ENCODE measurements around the gene RASD2. TPM values are rescaled to one million over a fixed set of nuclear protein-coding genes. Genes with fewer than 3 reads are reported as not detected.

Gene RASD2
- total RNA-seq, 2 experiments from 2014 or later, result 0.09 TPM; not detected in 1

DNA sequence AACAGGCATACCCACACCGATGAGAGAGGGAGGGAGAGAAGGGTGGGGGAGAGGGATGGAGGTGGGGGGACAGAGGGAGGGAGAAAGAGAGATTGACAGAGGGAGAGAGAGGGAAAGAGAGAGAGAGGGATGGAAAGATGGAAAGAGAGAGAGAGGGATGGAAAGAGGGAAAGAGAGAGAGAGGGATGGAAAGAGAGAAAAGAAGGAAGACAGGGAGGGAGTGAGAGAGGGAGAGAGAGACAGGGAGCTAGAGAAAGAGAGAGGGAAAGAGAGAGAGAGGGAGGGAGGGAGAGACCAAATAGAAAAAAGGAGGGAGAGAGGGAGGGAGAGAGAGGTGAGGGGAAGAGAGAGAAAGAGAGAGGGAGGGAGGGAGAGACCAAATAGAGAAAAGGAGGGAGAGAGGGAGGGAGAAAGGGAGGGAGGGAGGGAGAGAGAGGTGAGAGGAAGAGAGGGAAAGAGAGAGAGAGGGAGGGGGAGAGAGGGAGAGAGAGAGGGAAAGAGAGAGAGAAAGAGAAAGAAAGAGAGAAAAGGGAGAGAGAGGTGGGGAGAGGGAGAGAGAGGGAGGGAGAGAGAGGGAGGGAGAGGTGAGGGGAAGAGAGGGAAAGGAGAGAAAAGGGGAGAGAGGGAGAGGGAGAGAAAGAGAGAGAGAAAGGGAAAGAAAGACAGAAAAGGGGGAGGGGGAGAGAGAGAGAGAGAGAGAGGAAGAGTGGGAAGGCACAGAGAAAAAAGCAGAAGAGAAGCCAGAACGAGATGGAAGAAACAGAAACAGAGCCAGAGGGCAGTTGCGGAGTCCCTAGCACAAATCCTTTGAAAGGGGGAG, 52.6 kb downstream of the RASD2 start:
- ATAC-seq (no peak), DNase-seq (no peak)
- Mint-ChIP-seq H3K27me3 (peaks cover 6% of the 10 kb centered on the region), H3K4me3 (no peak overlapping the region), H3K36me3 (no peaks in the 10 kb centered on the region), H3K9me3 (ENCODE audit: low read depth) (no peaks in the 10 kb centered on the region), H3K27ac (no peak overlapping the region), H3K4me1 (no peaks in the 10 kb centered on the region)
- CTCF ChIA-PET, result no interaction called here

DNA sequence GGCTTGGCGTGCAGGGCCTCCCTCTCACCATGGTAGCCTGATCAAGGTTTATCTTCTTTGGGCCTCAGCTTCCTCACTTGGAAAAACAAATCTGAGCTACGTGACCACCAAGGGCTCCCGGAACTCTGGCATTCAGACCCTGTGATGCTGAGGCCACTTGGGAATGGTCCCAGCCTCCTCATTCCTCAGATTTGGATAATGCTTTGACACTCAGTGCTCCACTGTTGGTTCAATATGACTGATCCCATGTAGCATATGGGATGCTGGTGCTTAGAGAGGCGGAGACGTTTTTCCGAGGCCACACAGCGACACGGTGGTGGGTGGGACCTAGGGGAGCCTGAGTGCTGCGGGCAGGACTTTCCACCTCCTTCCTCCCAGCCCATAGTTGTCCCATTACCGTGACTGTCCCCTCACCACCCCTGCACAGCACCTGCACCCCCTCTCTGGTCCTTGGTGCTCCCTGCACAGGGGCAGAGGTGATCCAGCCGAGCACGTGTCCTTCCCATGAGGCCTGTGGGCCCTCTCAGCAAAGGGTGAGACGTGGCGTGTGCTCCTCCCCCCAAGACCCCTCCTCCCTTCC, 53.4 kb downstream of the RASD2 start:
- ATAC-seq (no peak), DNase-seq (no peak)
- H3K4me3 Mint-ChIP-seq, result no peak overlapping the region
- H3K4me1 Mint-ChIP-seq, result no peaks in the 10 kb centered on the region
- H3K9me3 Mint-ChIP-seq (ENCODE audit: low read depth), result no peaks in the 10 kb centered on the region
- CTCF ChIA-PET, result no interaction called here
- H3K27ac Mint-ChIP-seq, result no peak overlapping the region
- peaks cover 3% of the 10 kb centered on the region for H3K27me3 Mint-ChIP-seq
- no peaks in the 10 kb centered on the region for H3K36me3 Mint-ChIP-seq

DNA sequence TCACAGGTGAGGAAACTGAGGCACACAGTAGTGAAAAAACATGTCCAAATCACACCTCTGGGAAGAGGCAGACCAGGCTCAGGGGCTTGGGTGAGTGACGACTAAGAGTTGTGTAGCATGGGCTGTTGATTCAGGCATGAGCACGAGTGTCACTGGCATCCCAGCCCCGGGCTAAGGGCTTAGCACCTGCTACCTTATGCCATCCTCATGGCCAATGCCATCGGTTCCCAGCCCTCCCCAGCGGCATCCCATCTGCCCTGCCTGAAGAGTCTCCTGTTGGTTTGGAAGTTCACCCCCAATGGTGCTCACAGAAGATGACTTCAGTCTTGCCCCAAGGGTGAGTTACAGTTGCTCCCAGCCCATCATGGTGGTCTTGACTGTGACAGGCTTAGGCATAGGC, 54.1 kb downstream of the RASD2 start:
- Mint-ChIP-seq H3K27me3 (peaks cover 3% of the 10 kb centered on the region), H3K4me1 (no peaks in the 10 kb centered on the region), H3K9me3 (ENCODE audit: low read depth) (no peaks in the 10 kb centered on the region), H3K4me3 (no peak overlapping the region), H3K27ac (no peak overlapping the region), H3K36me3 (no peaks in the 10 kb centered on the region)
- CTCF ChIA-PET, result no interaction called here
- DNase-seq (no peak), ATAC-seq (no peak)

DNA sequence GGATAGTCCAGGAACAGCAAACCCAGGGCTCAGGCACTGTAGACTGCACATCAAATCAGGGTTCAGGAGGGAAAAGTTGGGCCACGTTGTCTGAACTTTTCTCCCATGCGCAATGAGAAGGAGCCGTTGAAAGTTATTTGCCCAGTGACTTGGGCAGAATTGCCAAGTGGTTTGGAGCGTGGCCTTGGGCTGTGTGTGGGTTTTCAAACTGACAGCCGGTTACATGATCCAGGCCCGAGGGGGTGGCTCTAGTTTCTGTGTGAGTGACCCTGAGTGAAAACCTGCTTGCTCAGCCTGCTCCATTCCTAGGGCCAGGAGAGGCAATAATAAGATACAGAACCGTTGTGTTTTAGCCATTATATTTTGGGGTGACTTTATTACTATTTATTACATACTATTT, 56.2 kb downstream of the RASD2 start:
- no peaks in the 10 kb centered on the region for H3K36me3 Mint-ChIP-seq
- no peak overlapping the region for H3K4me3 Mint-ChIP-seq
- no peak overlapping the region for H3K27ac Mint-ChIP-seq
- CTCF ChIA-PET, result interaction anchor here (0.7 kb wide), 1 partner anchor 49 kb away, joined by 3 read pairs; no protein-coding TSS in a partner anchor
- DNase-seq (no peak), ATAC-seq (no peak)
- H3K9me3 Mint-ChIP-seq (ENCODE audit: low read depth), result no peaks in the 10 kb centered on the region
- H3K4me1 Mint-ChIP-seq, result no peaks in the 10 kb centered on the region
- peaks cover 3% of the 10 kb centered on the region for H3K27me3 Mint-ChIP-seq

DNA sequence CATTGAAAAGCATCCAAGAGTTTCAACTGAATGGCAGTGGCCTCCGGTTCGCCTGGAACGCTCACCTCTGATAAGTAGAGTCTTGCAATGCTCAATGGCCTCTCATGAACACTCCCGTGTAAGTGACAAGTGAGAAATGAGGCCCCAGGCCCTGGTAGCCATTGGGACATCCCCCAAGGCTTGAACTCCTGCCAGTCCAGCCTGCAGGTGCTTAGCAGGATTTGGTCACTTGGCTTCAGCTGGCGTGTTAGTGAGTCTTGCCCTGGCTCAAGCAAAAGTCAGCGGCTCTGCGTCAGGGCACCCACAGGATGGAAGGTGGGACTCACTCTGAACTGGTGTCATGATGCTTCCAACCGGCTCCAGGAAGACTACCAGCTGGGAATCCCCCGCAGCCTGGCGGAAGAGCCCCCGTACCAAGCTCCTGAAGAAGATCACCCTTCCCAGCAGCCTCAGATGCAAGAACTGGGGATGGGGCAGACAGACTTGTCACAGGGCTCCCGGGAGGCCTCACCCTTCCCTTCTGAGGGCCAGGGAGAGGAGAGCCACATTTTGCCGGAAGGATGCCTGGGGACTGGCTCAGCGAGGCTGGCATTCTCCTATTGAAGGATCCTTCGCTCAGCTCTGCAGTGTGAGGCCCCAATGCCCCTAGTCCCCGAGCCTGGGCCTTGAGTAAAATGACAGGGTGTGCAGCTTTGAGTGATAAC, 57.2 kb downstream of the RASD2 start:
- H3K27me3 Mint-ChIP-seq, result no peaks in the 10 kb centered on the region
- no peak overlapping the region for H3K27ac Mint-ChIP-seq
- no peak for DNase-seq
- CTCF ChIA-PET, result no interaction called here
- no peaks in the 10 kb centered on the region for H3K4me1 Mint-ChIP-seq
- no peak for ATAC-seq
- H3K4me3 Mint-ChIP-seq, result no peak overlapping the region
- no peaks in the 10 kb centered on the region for H3K36me3 Mint-ChIP-seq
- no peaks in the 10 kb centered on the region for H3K9me3 Mint-ChIP-seq (ENCODE audit: low read depth)

DNA sequence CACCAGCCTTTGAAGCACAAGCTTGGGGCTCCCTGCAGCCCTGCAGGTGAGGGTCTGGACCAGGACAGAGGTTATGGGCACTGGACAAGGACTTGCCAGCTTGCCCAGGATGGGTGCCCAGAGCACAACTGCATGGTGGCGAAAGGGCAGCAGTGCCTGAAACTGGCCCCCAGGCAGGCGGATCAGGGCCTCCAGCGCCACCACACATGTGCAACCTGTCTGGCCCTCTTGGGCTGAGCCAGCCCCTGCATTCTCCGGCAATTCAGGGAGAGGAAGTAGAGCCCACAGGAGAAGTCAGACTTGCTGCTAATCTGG, 57.7 kb downstream of the RASD2 start:
- no peaks in the 10 kb centered on the region for H3K27me3 Mint-ChIP-seq
- CTCF ChIA-PET, result no interaction called here

DNA sequence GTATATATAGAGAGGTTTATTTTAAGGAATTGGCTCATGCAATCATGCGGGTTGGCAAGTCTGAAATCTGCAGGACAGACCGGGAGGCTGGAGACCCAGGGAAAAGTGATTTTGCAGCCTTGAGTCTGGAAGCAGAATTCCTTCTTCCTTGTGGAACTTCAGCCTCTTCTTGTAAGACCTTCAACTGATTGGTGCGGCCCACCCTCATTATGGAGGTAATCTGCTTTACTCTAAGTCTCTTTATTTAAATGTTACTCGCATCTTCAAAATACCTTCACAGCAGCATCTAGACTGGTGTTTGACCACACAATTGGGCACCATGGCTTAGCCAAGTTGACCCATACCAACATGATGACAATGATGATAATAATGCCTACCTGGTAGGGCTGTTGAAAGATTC, 58.7 kb downstream of the RASD2 start:
- H3K4me1 Mint-ChIP-seq, result peaks cover 2% of the 10 kb centered on the region
- CTCF ChIA-PET, result no interaction called here
- H3K27ac Mint-ChIP-seq, result no peak overlapping the region
- no peaks in the 10 kb centered on the region for H3K36me3 Mint-ChIP-seq
- DNase-seq (no peak), ATAC-seq (no peak)
- H3K9me3 Mint-ChIP-seq (ENCODE audit: low read depth), result no peaks in the 10 kb centered on the region
- no peaks in the 10 kb centered on the region for H3K27me3 Mint-ChIP-seq
- no peak overlapping the region for H3K4me3 Mint-ChIP-seq

More for the DNA sequence above, 57.7 kb downstream of the RASD2 start:
- Mint-ChIP-seq H3K36me3 (no peaks in the 10 kb centered on the region), H3K27ac (no peak overlapping the region), H3K4me1 (no peaks in the 10 kb centered on the region), H3K4me3 (no peak overlapping the region), H3K9me3 (ENCODE audit: low read depth) (no peaks in the 10 kb centered on the region)
- ATAC-seq (no peak), DNase-seq (no peak)

DNA sequence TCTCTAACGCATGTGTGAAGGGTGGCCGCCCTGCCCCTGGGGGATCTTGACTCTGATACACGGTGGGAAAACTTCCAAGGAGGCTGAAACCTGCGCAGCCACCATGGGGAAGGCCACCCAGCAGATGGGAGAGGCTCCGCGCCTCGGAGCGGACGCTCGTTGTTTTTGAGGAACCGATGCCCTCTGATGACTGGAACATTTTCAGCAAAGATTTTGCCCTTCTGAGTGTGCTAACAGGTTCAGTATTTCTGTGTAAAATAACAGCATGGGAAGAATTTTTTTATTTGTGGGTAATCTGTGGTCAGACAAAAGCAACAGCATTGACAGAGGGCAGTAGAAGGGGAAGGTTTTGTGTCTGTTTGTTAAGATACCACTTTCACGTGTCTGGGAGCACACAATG, 59.8 kb downstream of the RASD2 start:
- ATAC-seq (no peak), DNase-seq (no peak)
- CTCF ChIA-PET, result no interaction called here
- no peaks in the 10 kb centered on the region for H3K36me3 Mint-ChIP-seq
- no peak overlapping the region for H3K4me3 Mint-ChIP-seq
- no peaks in the 10 kb centered on the region for H3K9me3 Mint-ChIP-seq (ENCODE audit: low read depth)
- no peak overlapping the region for H3K27ac Mint-ChIP-seq
- peaks cover 10% of the 10 kb centered on the region for H3K4me1 Mint-ChIP-seq
- peaks cover 2% of the 10 kb centered on the region for H3K27me3 Mint-ChIP-seq

DNA sequence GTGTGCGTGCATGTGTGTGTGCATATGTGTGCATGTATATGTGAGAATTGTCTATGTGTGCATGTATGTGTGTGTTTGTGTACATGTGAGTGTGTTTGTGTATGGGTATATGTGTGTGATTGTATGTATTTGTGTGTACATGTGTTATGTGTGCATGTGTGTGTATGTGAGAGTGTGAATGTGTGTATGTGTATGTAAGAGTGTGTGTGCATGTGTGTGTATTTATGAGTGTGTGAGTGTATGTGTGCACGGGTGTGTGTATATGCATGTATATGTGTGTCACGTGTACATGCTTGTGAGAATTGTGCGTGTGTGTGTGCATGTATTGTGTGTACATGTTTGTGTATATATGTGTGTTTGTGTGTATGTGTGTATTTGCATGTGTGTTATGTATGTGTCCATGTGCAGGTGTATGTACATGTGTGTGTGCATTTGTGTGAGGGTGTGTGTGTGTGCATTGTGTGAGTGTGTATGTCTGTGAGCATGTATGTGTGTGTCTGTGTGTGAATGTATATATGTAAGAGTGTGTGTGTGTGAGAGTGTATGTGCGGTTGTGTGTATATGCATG, 60.5 kb downstream of the RASD2 start:
- Mint-ChIP-seq H3K27me3 (peaks cover 4% of the 10 kb centered on the region), H3K36me3 (no peaks in the 10 kb centered on the region), H3K9me3 (ENCODE audit: low read depth) (no peaks in the 10 kb centered on the region), H3K4me3 (no peak overlapping the region), H3K4me1 (peaks cover 10% of the 10 kb centered on the region), H3K27ac (no peak overlapping the region)
- CTCF ChIA-PET, result no interaction called here
- ATAC-seq (no peak), DNase-seq (no peak)

DNA sequence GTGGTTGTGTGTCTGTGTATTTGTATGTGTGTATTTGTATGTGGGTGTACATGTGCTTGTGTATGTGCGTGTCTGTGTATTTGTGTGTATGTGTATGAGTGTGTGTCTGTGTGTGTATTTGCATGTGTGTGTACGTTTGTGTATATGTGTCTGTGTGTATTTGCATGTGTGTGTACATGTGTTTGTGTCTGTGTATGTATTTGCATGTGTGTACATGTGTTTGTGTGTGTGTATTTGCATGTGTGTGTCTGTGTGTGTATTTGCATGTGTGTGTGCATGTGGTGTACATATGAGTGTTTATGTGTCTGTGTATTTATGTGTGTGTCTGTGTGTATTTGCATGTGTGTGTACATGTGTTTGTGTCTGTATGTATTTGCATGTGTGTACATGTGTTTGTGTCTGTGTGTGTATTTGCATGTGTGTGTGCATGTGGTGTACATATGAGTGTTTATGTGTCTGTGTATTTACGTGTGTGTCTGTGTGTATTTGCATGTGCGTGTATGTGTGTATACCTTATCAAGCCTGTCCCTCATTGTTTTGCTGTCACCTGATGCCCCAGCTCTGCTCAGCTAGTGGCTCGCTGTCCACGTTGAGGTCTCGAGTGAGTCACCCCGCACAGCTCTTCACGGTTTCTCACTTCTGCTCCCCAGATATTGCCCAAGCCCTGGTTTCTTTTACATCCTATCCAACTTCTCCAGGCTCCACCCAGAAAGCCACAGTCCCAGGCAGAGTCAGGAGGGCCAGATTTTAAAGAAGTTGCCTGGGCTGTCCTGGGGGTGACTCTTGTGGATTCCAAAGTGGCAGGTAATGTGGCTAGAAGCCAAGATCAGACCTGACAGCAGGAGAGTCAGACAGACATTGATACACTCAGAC, 61.3 kb downstream of the RASD2 start:
- no peaks in the 10 kb centered on the region for H3K36me3 Mint-ChIP-seq
- ATAC-seq, result no peak

More for the DNA sequence above, 61.3 kb downstream of the RASD2 start:
- peak; percentile 46 for DNase-seq
- no peaks in the 10 kb centered on the region for H3K9me3 Mint-ChIP-seq (ENCODE audit: low read depth)
- H3K4me3 Mint-ChIP-seq, result no peak overlapping the region
- peaks cover 10% of the 10 kb centered on the region for H3K4me1 Mint-ChIP-seq
- peaks cover 12% of the 10 kb centered on the region for H3K27me3 Mint-ChIP-seq
- no peak overlapping the region for H3K27ac Mint-ChIP-seq
- CTCF ChIA-PET, result no interaction called here

Other genes with a start within 250 kb of the RASD2 start
- gene TOM1, start 240.9 kb upstream of the RASD2 start, total RNA-seq, result 10 to 100 TPM; 16.1 to 20.5 TPM
- gene HMOX1, start 159.7 kb upstream of the RASD2 start, total RNA-seq, result 1 to 10 TPM in 1 of 2 experiments, under 1 TPM in 1; 0.88 to 6.0 TPM
- 100 to 1,000 TPM; 271 to 329 TPM for gene MCM5, start 140.7 kb upstream of the RASD2 start, total RNA-seq
- gene MB, start 76.5 kb downstream of the RASD2 start, total RNA-seq, result 1 to 10 TPM in 1 of 2 experiments, not detected in 1; 2.6 TPM
- gene APOL6, start 107.6 kb downstream of the RASD2 start, total RNA-seq, result 10 to 100 TPM; 59.9 to 65.2 TPM
- not detected for gene APOL5, start 177.0 kb downstream of the RASD2 start, total RNA-seq